Pons (tissue), 1 donor: Measurements from ENCODE around the gene CSRNP3.
A peak's percentile ranks its signal among the peaks of the same experiment; 100 is the strongest.

ENCODE experiments used
- DNase-seq: peaks from one replicate; pipeline ENCODE4 v3.0.0-alpha.2; 2016; ENCODE audit warnings: low spot score

The CSRNP3 gene

GRCh38 chr2:165471349-165471950 lies 2.0 kb downstream of the CSRNP3 start:
- no peak for DNase-seq

GRCh38 chr2:165472922-165473321 lies 3.4 kb downstream of the CSRNP3 start:
- no peak for DNase-seq

- DNase-seq: no peak
Measured at GRCh38 chr2:165474619-165475276, 5.2 kb downstream of the CSRNP3 start.

- DNase-seq: peak; percentile 41
Measured at GRCh38 chr2:165475277-165476004, 5.9 kb downstream of the CSRNP3 start.

- no peak for DNase-seq
Measured at GRCh38 chr2:165479856-165480255, 10.4 kb downstream of the CSRNP3 start.

GRCh38 chr2:165494573-165494972 lies 25.1 kb downstream of the CSRNP3 start:
- DNase-seq: no peak

- no peak for DNase-seq
Measured at GRCh38 chr2:165497659-165498317, 28.3 kb downstream of the CSRNP3 start.

GRCh38 chr2:165499131-165499530 lies 29.6 kb downstream of the CSRNP3 start:
- no peak for DNase-seq

GRCh38 chr2:165500001-165500400 lies 30.5 kb downstream of the CSRNP3 start:
- no peak for DNase-seq

- DNase-seq: no peak
Measured at GRCh38 chr2:165500816-165501215, 31.3 kb downstream of the CSRNP3 start.

- no peak for DNase-seq
Measured at GRCh38 chr2:165505514-165505913, 36.0 kb downstream of the CSRNP3 start.

GRCh38 chr2:165508927-165509326 lies 39.4 kb downstream of the CSRNP3 start:
- no peak for DNase-seq

- no peak for DNase-seq
Measured at GRCh38 chr2:165513479-165513878, 44.0 kb downstream of the CSRNP3 start.

GRCh38 chr2:165518611-165519010 lies 49.1 kb downstream of the CSRNP3 start:
- DNase-seq: no peak

GRCh38 chr2:165522719-165523118 lies 53.2 kb downstream of the CSRNP3 start:
- no peak for DNase-seq

- no peak for DNase-seq
Measured at GRCh38 chr2:165524720-165525119, 55.2 kb downstream of the CSRNP3 start.

- DNase-seq: no peak
Measured at GRCh38 chr2:165528691-165529090, 59.2 kb downstream of the CSRNP3 start.

GRCh38 chr2:165529130-165529529 lies 59.6 kb downstream of the CSRNP3 start:
- DNase-seq: no peak

- no peak for DNase-seq
Measured at GRCh38 chr2:165533331-165533730, 63.8 kb downstream of the CSRNP3 start.

- DNase-seq: no peak
Measured at GRCh38 chr2:165535471-165535870, 66.0 kb downstream of the CSRNP3 start.

- no peak for DNase-seq
Measured at GRCh38 chr2:165536851-165537499, 67.5 kb downstream of the CSRNP3 start.

- no peak for DNase-seq
Measured at GRCh38 chr2:165539985-165540384, 70.5 kb downstream of the CSRNP3 start.
